ENCODE data around the gene ZEB2. TPM values are rescaled to one million over a fixed set of nuclear protein-coding genes. Genes with fewer than 3 reads are reported as not detected.

ZEB2 gene
- total and polyA plus RNA-seq, 4 donors = 7.6 to 39.6 (median 22.2) TPM

DNA sequence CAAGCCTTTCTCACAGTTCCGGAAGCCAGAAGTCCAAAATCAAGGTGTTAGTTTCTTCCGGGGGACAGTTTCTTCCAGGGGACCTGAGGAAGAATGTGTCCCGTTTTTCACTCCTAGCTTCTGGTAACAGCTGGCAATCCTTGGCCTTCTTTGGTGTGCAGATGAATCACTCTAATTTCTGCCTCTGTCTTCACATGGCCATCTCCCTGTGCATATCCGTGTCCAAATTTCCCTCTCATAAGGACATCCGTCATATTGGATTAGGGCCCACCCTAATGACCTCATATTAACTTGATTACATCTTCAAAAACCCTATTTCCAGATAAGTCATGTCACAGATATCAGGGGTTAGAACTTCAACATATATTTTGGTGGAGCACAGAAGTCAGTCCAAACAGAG, 141.4 kb downstream of the ZEB2 start:
- Histone ChIP-seq H3K4me1 (ENCODE audit: control insufficient read depth in 4 of 4, insufficient read depth in 4 of 4, low read length in 3 of 4) (no peaks in the 10 kb centered on the region), H3K36me3 (ENCODE audit: control insufficient read depth in 4 of 4, insufficient read depth in 3 of 4, low read depth in 1 of 4, low read length in 3 of 4) (no peaks in the 10 kb centered on the region), H3K27ac (ENCODE audit: low read depth in 1 of 2, low read length in 2 of 2) (no peak overlapping the region), H3K9me3 (ENCODE audit: control insufficient read depth in 4 of 4, low read length in 3 of 4) (no peaks in the 10 kb centered on the region), H3K9ac (ENCODE audit: low read depth in 1 of 2, low read length in 2 of 2) (no peak overlapping the region), H3K27me3 (ENCODE audit: control insufficient read depth in 4 of 4, insufficient read depth in 4 of 4, low read length in 3 of 4) (no peaks in the 10 kb centered on the region), H3K4me3 (ENCODE audit: low read depth in 1 of 3, low read length in 3 of 3) (no peak overlapping the region)
- DNase-seq (ENCODE audit: low spot score) = no peak
- TF ChIP-seq YY1 (IDR thresholded peaks at IDR 0.05) (no peak), RAD21 (IDR thresholded peaks at IDR 0.05) (no peak), JUND (IDR thresholded peaks at IDR 0.05) (no peak), NR2F2 (IDR thresholded peaks at IDR 0.05) (no peak), FOXA2 (IDR thresholded peaks at IDR 0.05) (no peak), SP1 (IDR thresholded peaks at IDR 0.05) (no peak), HNF4G (IDR thresholded peaks at IDR 0.05) (no peak), FOXA1 (IDR thresholded peaks at IDR 0.05) (no peak)
- WGBS = 89% methylated on average over 5 of the region's 5 CpGs

- Histone ChIP-seq H3K36me3 (ENCODE audit: control insufficient read depth in 4 of 4, insufficient read depth in 3 of 4, low read depth in 1 of 4, low read length in 3 of 4) (no peaks in the 10 kb centered on the region), H3K9ac (ENCODE audit: low read depth in 1 of 2, low read length in 2 of 2) (no peak overlapping the region), H3K27ac (ENCODE audit: low read depth in 1 of 2, low read length in 2 of 2) (no peak overlapping the region), H3K9me3 (ENCODE audit: control insufficient read depth in 4 of 4, low read length in 3 of 4) (no peaks in the 10 kb centered on the region), H3K4me3 (ENCODE audit: low read depth in 1 of 3, low read length in 3 of 3) (no peak overlapping the region), H3K4me1 (ENCODE audit: control insufficient read depth in 4 of 4, insufficient read depth in 4 of 4, low read length in 3 of 4) (no peaks in the 10 kb centered on the region), H3K27me3 (ENCODE audit: control insufficient read depth in 4 of 4, insufficient read depth in 4 of 4, low read length in 3 of 4) (no peaks in the 10 kb centered on the region)
- 51% methylated on average over 2 of the region's 2 CpGs for WGBS
- no peak for TF ChIP-seq RAD21 (IDR thresholded peaks at IDR 0.05)
- TF ChIP-seq JUND (IDR thresholded peaks at IDR 0.05) = no peak
- no peak for TF ChIP-seq YY1 (IDR thresholded peaks at IDR 0.05)
- TF ChIP-seq GABPA (IDR thresholded peaks at IDR 0.05 in 1 of 2, conservative IDR thresholded peaks at IDR 0.05 in 1 of 2) = no peak
- no peak for TF ChIP-seq ZBTB33 (IDR thresholded peaks at IDR 0.05)
- no peak for TF ChIP-seq HNF4G (IDR thresholded peaks at IDR 0.05)
- TF ChIP-seq SP1 (IDR thresholded peaks at IDR 0.05) = no peak
- TF ChIP-seq NR2F2 (IDR thresholded peaks at IDR 0.05) = no peak
- TF ChIP-seq, protein P1, sequence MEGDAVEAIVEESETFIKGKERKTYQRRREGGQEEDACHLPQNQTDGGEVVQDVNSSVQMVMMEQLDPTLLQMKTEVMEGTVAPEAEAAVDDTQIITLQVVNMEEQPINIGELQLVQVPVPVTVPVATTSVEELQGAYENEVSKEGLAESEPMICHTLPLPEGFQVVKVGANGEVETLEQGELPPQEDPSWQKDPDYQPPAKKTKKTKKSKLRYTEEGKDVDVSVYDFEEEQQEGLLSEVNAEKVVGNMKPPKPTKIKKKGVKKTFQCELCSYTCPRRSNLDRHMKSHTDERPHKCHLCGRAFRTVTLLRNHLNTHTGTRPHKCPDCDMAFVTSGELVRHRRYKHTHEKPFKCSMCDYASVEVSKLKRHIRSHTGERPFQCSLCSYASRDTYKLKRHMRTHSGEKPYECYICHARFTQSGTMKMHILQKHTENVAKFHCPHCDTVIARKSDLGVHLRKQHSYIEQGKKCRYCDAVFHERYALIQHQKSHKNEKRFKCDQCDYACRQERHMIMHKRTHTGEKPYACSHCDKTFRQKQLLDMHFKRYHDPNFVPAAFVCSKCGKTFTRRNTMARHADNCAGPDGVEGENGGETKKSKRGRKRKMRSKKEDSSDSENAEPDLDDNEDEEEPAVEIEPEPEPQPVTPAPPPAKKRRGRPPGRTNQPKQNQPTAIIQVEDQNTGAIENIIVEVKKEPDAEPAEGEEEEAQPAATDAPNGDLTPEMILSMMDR (IDR thresholded peaks at IDR 0.05; ENCODE audit: low read depth, low read length, missing input control) = no peak
- no peak for TF ChIP-seq RXRA (IDR thresholded peaks at IDR 0.05)
- TF ChIP-seq FOXA2 (IDR thresholded peaks at IDR 0.05) = no peak
- TF ChIP-seq EGR1 (IDR thresholded peaks at IDR 0.05; ENCODE audit: low read depth in 2 of 2) = no peak
- TF ChIP-seq FOXA1 (IDR thresholded peaks at IDR 0.05) = no peak
- TF ChIP-seq HNF4A (conservative IDR thresholded peaks at IDR 0.05) = no peak
- no peak for TF ChIP-seq TAF1 (conservative IDR thresholded peaks at IDR 0.05)
- DNase-seq (ENCODE audit: low spot score) = no peak
Observed at GRCh38 chr2:144377914-144378313, 142.0 kb downstream of the ZEB2 start.

DNA sequence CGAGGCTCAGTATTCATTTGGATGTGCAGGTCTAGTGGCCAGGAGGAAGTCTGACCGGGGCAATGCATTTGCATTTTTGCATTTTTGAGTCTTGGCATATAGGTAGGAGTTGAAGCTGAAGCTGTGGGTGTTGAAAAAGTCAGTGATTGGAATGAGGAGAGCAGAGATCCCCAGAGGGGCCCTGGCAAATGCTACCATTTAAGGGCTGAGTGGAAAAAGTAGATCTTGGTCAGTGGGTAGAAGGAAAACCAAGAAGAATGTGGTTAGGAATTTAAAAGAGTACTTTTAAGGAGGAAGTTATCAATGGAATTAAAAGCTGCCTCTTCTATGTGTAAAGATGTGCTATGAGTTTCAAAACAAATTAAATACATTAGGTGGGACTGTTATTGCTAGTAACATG, 143.0 kb downstream of the ZEB2 start:
- Histone ChIP-seq H3K9ac (ENCODE audit: low read depth in 1 of 2, low read length in 2 of 2) (no peak overlapping the region), H3K27ac (ENCODE audit: low read depth in 1 of 2, low read length in 2 of 2) (no peak overlapping the region), H3K27me3 (ENCODE audit: control insufficient read depth in 4 of 4, insufficient read depth in 4 of 4, low read length in 3 of 4) (no peaks in the 10 kb centered on the region), H3K4me3 (ENCODE audit: low read depth in 1 of 3, low read length in 3 of 3) (no peak overlapping the region), H3K4me1 (ENCODE audit: control insufficient read depth in 4 of 4, insufficient read depth in 4 of 4, low read length in 3 of 4) (no peaks in the 10 kb centered on the region), H3K9me3 (ENCODE audit: control insufficient read depth in 4 of 4, low read length in 3 of 4) (no peaks in the 10 kb centered on the region), H3K36me3 (ENCODE audit: control insufficient read depth in 4 of 4, insufficient read depth in 3 of 4, low read depth in 1 of 4, low read length in 3 of 4) (no peaks in the 10 kb centered on the region)
- DNase-seq (ENCODE audit: low spot score) = no peak
- TF ChIP-seq, protein P2, sequence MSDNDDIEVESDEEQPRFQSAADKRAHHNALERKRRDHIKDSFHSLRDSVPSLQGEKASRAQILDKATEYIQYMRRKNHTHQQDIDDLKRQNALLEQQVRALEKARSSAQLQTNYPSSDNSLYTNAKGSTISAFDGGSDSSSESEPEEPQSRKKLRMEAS (IDR thresholded peaks at IDR 0.05) = no peak
- TF ChIP-seq EGR1 (IDR thresholded peaks at IDR 0.05; ENCODE audit: low read depth in 2 of 2) (no peak), YY1 (IDR thresholded peaks at IDR 0.05) (no peak), NR2F2 (IDR thresholded peaks at IDR 0.05) (no peak), ATF3 (IDR thresholded peaks at IDR 0.05) (no peak), HNF4G (IDR thresholded peaks at IDR 0.05) (no peak), RXRA (IDR thresholded peaks at IDR 0.05) (no peak), SP1 (IDR thresholded peaks at IDR 0.05) (no peak), RAD21 (IDR thresholded peaks at IDR 0.05) (no peak)
- TF ChIP-seq, protein P1 (IDR thresholded peaks at IDR 0.05; ENCODE audit: low read depth, low read length, missing input control) = no peak
- whole genome bisulfite sequencing = 89% methylated on average over 2 of the region's 2 CpGs
